ENCODE data around the gene MGAT4B. TPM values are rescaled to one million over a fixed set of nuclear protein-coding genes. Genes with fewer than 3 reads are reported as not detected.
"Not testable (repeated sequence)": the region's sequence is repeated elsewhere in the genome, so short reads cannot be mapped to it uniquely, and the experiment has no call there.

The MGAT4B gene
- total RNA-seq, 1 donor from 2014 or later: 163 TPM

GRCh38 chr5:179791881-179792611 is 14.6 kb downstream of the MGAT4B start:
- no peak overlapping the region for H3K4me3 Mint-ChIP-seq (ENCODE audit: unreplicated experiment)
- peaks cover 3% of the 10 kb centered on the region for H3K4me1 Mint-ChIP-seq (ENCODE audit: unreplicated experiment)
- peaks cover 4% of the 10 kb centered on the region for H3K36me3 Mint-ChIP-seq (ENCODE audit: low read depth, unreplicated experiment)
- peak overlapping the region; percentile 52 for H3K27ac Mint-ChIP-seq (ENCODE audit: unreplicated experiment)
- no peak for TF ChIP-seq CTCF (IDR thresholded peaks at IDR 0.05; ENCODE audit: unreplicated experiment)
- no peaks in the 10 kb centered on the region for H3K9me3 Mint-ChIP-seq (ENCODE audit: unreplicated experiment)
- peaks cover 13% of the 10 kb centered on the region for H3K27me3 Mint-ChIP-seq (ENCODE audit: unreplicated experiment)
- no peak for DNase-seq (ENCODE audit: low spot score)

DNA sequence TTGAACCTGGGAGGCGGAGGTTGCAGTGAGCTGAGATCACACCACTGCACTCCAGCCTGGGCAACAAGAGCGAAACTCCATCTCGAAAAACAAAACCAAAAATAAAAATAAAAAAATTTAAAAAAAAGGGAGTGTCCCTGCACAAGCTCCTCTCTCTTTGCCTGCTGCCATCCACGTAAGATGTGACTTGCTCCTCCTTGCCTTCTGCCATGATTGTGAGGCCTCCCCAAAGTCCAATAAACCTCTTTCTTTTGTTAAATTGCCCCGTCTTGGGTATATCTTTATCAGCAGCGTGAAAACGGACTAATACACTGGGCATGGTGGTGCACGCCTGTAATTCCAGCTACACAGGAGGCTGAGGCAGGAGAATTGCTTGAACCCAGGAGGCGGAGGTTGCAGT is 17.4 kb downstream of the MGAT4B start:
- DNase-seq (ENCODE audit: low spot score); H3K4me3 Mint-ChIP-seq (ENCODE audit: unreplicated experiment); H3K4me1 Mint-ChIP-seq (ENCODE audit: unreplicated experiment); H3K27ac Mint-ChIP-seq (ENCODE audit: unreplicated experiment); H3K36me3 Mint-ChIP-seq (ENCODE audit: low read depth, unreplicated experiment); H3K27me3 Mint-ChIP-seq (ENCODE audit: unreplicated experiment); H3K9me3 Mint-ChIP-seq (ENCODE audit: unreplicated experiment): not testable (repeated sequence)

DNA sequence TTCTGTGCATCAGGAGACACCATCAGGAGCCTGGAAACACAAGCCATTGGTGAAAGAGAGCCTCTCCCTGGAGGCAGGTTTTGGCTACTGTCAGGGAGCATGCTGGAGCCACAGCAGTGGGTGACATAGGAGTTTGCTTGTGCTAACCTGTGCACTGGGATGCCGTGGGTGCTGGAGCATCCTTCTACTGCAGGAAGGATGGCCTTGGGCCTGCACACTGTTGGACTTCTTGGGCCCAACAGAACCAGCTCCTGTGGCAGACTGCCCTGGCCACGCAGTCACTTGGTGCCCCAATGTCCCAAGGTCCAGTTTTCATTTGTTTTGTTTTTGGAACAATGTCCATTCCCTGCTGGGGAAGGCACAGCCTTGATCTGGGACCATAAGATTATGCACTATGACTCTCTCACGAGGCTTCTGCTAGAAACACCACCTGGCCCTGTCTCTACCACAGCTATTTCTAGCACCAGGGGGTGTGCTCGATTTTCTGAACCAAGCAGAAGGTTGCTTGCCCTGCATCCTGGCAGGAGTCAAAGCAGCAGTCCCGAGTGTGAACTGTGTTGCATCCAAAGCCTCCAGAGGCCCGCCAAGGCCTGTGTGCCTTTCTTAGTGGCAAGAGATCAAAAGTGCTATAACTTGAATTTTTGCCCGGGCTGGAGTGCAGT is 18.3 kb downstream of the MGAT4B start:
- no peak for DNase-seq (ENCODE audit: low spot score)
- Mint-ChIP-seq H3K27me3 (ENCODE audit: unreplicated experiment) (peaks cover 4% of the 10 kb centered on the region), H3K36me3 (ENCODE audit: low read depth, unreplicated experiment) (no peaks in the 10 kb centered on the region), H3K4me1 (ENCODE audit: unreplicated experiment) (no peaks in the 10 kb centered on the region), H3K4me3 (ENCODE audit: unreplicated experiment) (no peak overlapping the region), H3K9me3 (ENCODE audit: unreplicated experiment) (no peaks in the 10 kb centered on the region), H3K27ac (ENCODE audit: unreplicated experiment) (no peak overlapping the region)
- no peak for TF ChIP-seq CTCF (IDR thresholded peaks at IDR 0.05; ENCODE audit: unreplicated experiment)

DNA sequence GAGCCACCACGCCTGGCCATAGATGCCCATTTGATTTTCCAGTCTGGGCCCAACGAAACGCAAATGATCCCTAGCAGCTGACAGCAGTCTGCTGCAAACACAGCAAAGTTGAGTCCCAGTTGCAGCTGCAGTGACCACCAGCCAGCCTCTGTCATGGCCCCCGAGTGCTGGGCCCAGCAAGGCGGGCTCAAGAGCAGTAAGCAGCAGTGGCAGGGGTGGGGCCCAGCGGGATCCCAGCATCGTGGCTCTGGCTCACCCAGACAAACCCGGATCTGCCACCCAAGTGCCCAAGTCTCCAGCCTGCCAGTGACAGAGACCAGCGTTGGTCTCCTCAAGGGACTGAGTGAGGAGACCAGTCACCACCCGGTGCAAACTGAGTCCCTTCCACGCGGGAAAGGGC is 19.8 kb downstream of the MGAT4B start:
- DNase-seq (ENCODE audit: low spot score): no peak
- Mint-ChIP-seq H3K27ac (ENCODE audit: unreplicated experiment) (no peak overlapping the region), H3K4me3 (ENCODE audit: unreplicated experiment) (no peak overlapping the region), H3K9me3 (ENCODE audit: unreplicated experiment) (no peaks in the 10 kb centered on the region), H3K36me3 (ENCODE audit: low read depth, unreplicated experiment) (no peaks in the 10 kb centered on the region), H3K4me1 (ENCODE audit: unreplicated experiment) (no peaks in the 10 kb centered on the region), H3K27me3 (ENCODE audit: unreplicated experiment) (peaks cover 2% of the 10 kb centered on the region)
- no peak for TF ChIP-seq CTCF (IDR thresholded peaks at IDR 0.05; ENCODE audit: unreplicated experiment)

DNA sequence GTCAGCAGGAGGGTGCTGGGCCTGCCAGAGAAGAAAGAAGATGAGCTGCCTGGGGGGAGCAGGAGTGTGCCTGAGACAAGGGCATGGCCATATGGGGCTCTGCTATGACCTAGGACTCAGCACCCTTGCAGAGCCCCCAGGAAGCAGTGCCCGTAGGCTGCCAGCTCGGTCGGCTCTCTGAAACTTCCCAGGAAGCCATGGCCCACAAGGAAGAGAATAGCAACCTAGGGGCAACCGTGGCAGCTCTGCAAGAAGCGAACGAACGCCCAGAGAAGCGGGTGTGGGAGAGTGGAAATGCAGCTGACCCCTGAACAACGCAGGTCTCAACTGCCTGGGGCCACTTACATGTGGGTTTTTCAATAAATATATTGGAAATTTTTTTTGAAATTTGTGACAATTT is 23.5 kb downstream of the MGAT4B start:
- Mint-ChIP-seq H3K4me1 (ENCODE audit: unreplicated experiment) (peaks cover 3% of the 10 kb centered on the region), H3K36me3 (ENCODE audit: low read depth, unreplicated experiment) (peaks cover 18% of the 10 kb centered on the region), H3K27ac (ENCODE audit: unreplicated experiment) (no peak overlapping the region), H3K27me3 (ENCODE audit: unreplicated experiment) (peaks cover 2% of the 10 kb centered on the region), H3K4me3 (ENCODE audit: unreplicated experiment) (no peak overlapping the region), H3K9me3 (ENCODE audit: unreplicated experiment) (no peaks in the 10 kb centered on the region)
- DNase-seq (ENCODE audit: low spot score): no peak
- TF ChIP-seq CTCF (IDR thresholded peaks at IDR 0.05; ENCODE audit: unreplicated experiment): no peak
